Astrocyte of the spinal cord (primary cell): ENCODE results near the gene P2RY8.

Experiments
- DNase-seq: peaks from one replicate; pipeline ENCODE4 v3.0.0; 2011; ENCODE audit warnings: low read depth, low spot score
- H3K4me3 ChIP-seq: 2 replicates; pipeline ENCODE4 v1.5.1; 2011; ENCODE audit warnings: low read depth, mild to moderate bottlenecking, low read length, moderate library complexity
- CTCF ChIP-seq: IDR thresholded peaks from 2 replicates; pipeline ENCODE4 v1.5.1; 2012; ENCODE audit warnings: low read depth, mild to moderate bottlenecking, low read length, inconsistent platforms
- in situ Hi-C: cut with HindIII; loops from 2 replicates; pipeline ENCODE4 v1.10.0; 2017; ENCODE audit warnings: low sequenced_read_pairs

P2RY8 gene

DNA sequence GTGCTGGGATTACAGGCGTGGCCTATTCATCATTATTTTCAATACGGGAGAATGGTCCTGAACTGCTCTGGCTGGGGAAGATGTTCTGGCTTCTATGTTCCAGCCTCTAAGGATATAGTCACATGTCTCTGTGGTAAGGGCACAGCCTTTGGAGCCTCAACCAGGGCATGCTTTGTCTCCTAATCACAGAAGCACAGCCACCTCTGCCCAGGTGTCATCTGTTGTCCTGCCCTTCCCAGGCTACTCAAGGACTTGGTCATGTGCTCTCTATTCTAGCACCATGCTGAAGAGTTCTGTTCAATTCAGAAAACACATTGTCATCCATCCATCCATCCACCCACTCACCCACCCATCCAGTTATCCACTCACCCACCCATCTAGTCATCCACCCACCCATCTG is 113.8 kb downstream of the P2RY8 start:
- no peak for DNase-seq
- in situ Hi-C loops = no loop called here
- no peak for TF ChIP-seq CTCF
- no peak overlapping the region for H3K4me3 ChIP-seq

DNA sequence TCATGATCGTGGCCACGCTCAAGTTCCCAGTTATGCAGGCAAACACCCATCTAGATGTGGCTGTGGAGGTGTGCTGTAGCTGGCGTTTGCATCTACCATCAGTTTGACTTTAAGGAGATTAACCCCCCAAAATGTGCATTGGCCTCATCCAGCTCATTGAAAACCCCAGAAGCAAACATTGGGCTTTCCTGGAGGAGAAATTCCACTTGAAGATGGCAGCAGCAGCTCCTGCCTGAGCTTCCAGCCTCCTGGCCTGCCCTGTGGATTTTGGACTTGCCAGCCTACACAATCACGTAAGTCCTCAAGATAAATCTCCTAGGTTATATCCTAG is 114.9 kb downstream of the P2RY8 start:
- H3K4me3 ChIP-seq = no peak overlapping the region
- in situ Hi-C loops = no loop called here
- TF ChIP-seq CTCF = no peak
- DNase-seq = no peak

- in situ Hi-C loops = no loop called here
Observed at GRCh38 chrX:1421433-1422134, 115.4 kb downstream of the P2RY8 start.

GRCh38 chrX:1420371-1420770 is 116.6 kb downstream of the P2RY8 start:
- DNase-seq = no peak
- no peak for TF ChIP-seq CTCF
- no peak overlapping the region for H3K4me3 ChIP-seq
- in situ Hi-C loops = no loop called here

More at GRCh38 chrX:1421433-1422134, 115.4 kb downstream of the P2RY8 start:
- DNase-seq = no peak
- TF ChIP-seq CTCF = no peak
- no peak overlapping the region for H3K4me3 ChIP-seq

DNA sequence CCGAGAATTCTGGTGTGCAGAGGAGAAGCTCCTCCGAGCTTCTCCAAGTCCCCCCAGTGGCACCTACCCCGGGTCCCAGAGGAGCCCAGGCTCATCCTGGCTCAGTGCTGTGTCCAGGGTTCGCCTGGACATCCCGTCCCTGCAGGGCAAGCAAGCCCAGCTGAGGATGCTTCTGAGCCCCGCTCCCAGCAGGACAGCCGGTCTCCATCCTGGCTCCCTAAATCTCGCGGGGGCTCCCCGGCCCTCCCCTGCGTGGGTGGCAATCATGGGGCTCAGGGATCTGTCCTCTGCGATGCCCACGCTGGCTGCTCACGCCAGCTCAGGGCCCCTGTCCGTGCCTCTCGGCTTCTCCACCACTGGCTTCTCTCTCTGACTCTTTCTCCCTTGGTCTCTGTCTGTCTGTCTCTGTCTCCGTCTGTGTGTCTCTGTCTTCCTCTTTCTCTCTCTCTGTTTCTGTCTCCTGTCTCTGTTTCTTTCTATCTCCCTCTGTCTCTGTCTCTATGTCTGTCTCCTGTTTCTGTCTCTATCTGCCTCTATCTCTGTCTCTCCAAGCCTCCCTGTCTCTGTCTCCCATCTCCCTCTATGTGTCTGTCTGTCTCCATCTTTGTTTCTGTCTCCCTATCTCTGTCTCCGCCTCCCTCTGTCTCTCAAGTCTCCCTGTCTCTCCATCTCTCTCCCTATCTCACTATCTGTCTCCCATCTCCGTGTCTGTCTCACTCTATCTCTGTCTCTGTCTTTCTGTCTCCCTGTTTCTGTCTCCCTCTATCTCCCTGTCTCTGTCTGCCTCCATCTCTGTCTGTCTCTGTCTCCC is 117.2 kb downstream of the P2RY8 start:
- no peak for DNase-seq
- in situ Hi-C loops = no loop called here
- no peak for TF ChIP-seq CTCF
- no peak overlapping the region for H3K4me3 ChIP-seq

GRCh38 chrX:1418901-1419544 is 118.0 kb downstream of the P2RY8 start:
- no peak for DNase-seq
- H3K4me3 ChIP-seq = no peak overlapping the region
- no peak for TF ChIP-seq CTCF
- in situ Hi-C loops = no loop called here
